22Rv1 (cell line): ENCODE measurements around the gene TMEM174.

ENCODE experiments used
- CTCF ChIP-seq: fragments of 450-650 bp; IDR thresholded peaks from 2 replicates; pipeline ENCODE4 v1.5.1; 2017; ENCODE audit warnings: mild to moderate bottlenecking
- ZFX ChIP-seq: fragments of 450-650 bp; IDR thresholded peaks from 2 replicates; pipeline ENCODE4 v1.6.1; 2017; ENCODE audit warnings: antibody characterized with exemption, borderline replicate concordance

- no peak for TF ChIP-seq CTCF
- no peak for TF ChIP-seq ZFX
These were observed 19.4 kb downstream of the TMEM174 start for GRCh38 chr5:73192370-73192769.
